ENCODE data around the gene ABCC8.

Gene ABCC8

GRCh38 chr11:17351172-17351509 is 125.5 kb downstream of the ABCC8 start:
- Histone ChIP-seq H3K9ac (ENCODE audit: low read length in 2 of 2) (peak overlapping the region in 1 of 2 donors; percentile 72), H3K4me3 (ENCODE audit: low read length in 2 of 2) (peak overlapping the region; percentile 58 to 82), H3K27ac (ENCODE audit: low read length) (no peak overlapping the region), H3K27me3 (ENCODE audit: control insufficient read depth in 1 of 2, insufficient read depth in 2 of 2, low read length in 2 of 2) (no peaks in the 10 kb centered on the region), H3K4me1 (ENCODE audit: control insufficient read depth, insufficient read depth, low read length) (peaks cover 6% of the 10 kb centered on the region), H3K36me3 (ENCODE audit: control insufficient read depth in 2 of 2, insufficient read depth in 2 of 2, low read length in 2 of 2) (no peaks in the 10 kb centered on the region), H3K9me3 (ENCODE audit: control insufficient read depth in 2 of 2, low read length in 2 of 2) (no peaks in the 10 kb centered on the region)

GRCh38 chr11:17350455-17351171 is 126.0 kb downstream of the ABCC8 start:
- Histone ChIP-seq H3K27me3 (ENCODE audit: control insufficient read depth in 1 of 2, insufficient read depth in 2 of 2, low read length in 2 of 2) (no peaks in the 10 kb centered on the region), H3K27ac (ENCODE audit: low read length) (no peak overlapping the region), H3K36me3 (ENCODE audit: control insufficient read depth in 2 of 2, insufficient read depth in 2 of 2, low read length in 2 of 2) (no peaks in the 10 kb centered on the region), H3K9ac (ENCODE audit: low read length in 2 of 2) (no peak overlapping the region), H3K4me3 (ENCODE audit: low read length in 2 of 2) (no peak overlapping the region), H3K9me3 (ENCODE audit: control insufficient read depth in 2 of 2, low read length in 2 of 2) (no peaks in the 10 kb centered on the region), H3K4me1 (ENCODE audit: control insufficient read depth, insufficient read depth, low read length) (peaks cover 6% of the 10 kb centered on the region)

- H3K4me3 ChIP-seq (ENCODE audit: low read length in 2 of 2), result no peak overlapping the region
- no peak overlapping the region for H3K9ac ChIP-seq (ENCODE audit: low read length in 2 of 2)
- H3K27me3 ChIP-seq (ENCODE audit: control insufficient read depth in 1 of 2, insufficient read depth in 2 of 2, low read length in 2 of 2), result no peaks in the 10 kb centered on the region
- no peak overlapping the region for H3K27ac ChIP-seq (ENCODE audit: low read length)
- H3K9me3 ChIP-seq (ENCODE audit: control insufficient read depth in 2 of 2, low read length in 2 of 2), result no peaks in the 10 kb centered on the region
- H3K4me1 ChIP-seq (ENCODE audit: control insufficient read depth, insufficient read depth, low read length), result peaks cover 3% of the 10 kb centered on the region
- no peaks in the 10 kb centered on the region for H3K36me3 ChIP-seq (ENCODE audit: control insufficient read depth in 2 of 2, insufficient read depth in 2 of 2, low read length in 2 of 2)
Measured at GRCh38 chr11:17347676-17348075, 129.0 kb downstream of the ABCC8 start.

- no peak overlapping the region for H3K9ac ChIP-seq (ENCODE audit: low read length in 2 of 2)
- no peaks in the 10 kb centered on the region for H3K9me3 ChIP-seq (ENCODE audit: control insufficient read depth in 2 of 2, low read length in 2 of 2)
Measured at GRCh38 chr11:17343907-17344306, 132.7 kb downstream of the ABCC8 start.

GRCh38 chr11:17343257-17343656 is 133.4 kb downstream of the ABCC8 start:
- H3K4me1 ChIP-seq (ENCODE audit: control insufficient read depth, insufficient read depth, low read length), result no peaks in the 10 kb centered on the region
- H3K36me3 ChIP-seq (ENCODE audit: control insufficient read depth in 2 of 2, insufficient read depth in 2 of 2, low read length in 2 of 2), result no peaks in the 10 kb centered on the region
- H3K9me3 ChIP-seq (ENCODE audit: control insufficient read depth in 2 of 2, low read length in 2 of 2), result no peaks in the 10 kb centered on the region
- H3K4me3 ChIP-seq (ENCODE audit: low read length in 2 of 2), result no peak overlapping the region
- no peak overlapping the region for H3K27ac ChIP-seq (ENCODE audit: low read length)
- no peak overlapping the region for H3K9ac ChIP-seq (ENCODE audit: low read length in 2 of 2)
- H3K27me3 ChIP-seq (ENCODE audit: control insufficient read depth in 1 of 2, insufficient read depth in 2 of 2, low read length in 2 of 2), result no peaks in the 10 kb centered on the region

More at GRCh38 chr11:17343907-17344306, 132.7 kb downstream of the ABCC8 start:
- H3K4me3 ChIP-seq (ENCODE audit: low read length in 2 of 2), result no peak overlapping the region
- H3K27ac ChIP-seq (ENCODE audit: low read length), result no peak overlapping the region
- H3K27me3 ChIP-seq (ENCODE audit: control insufficient read depth in 1 of 2, insufficient read depth in 2 of 2, low read length in 2 of 2), result no peaks in the 10 kb centered on the region
- H3K4me1 ChIP-seq (ENCODE audit: control insufficient read depth, insufficient read depth, low read length), result no peaks in the 10 kb centered on the region
- H3K36me3 ChIP-seq (ENCODE audit: control insufficient read depth in 2 of 2, insufficient read depth in 2 of 2, low read length in 2 of 2), result no peaks in the 10 kb centered on the region
